GM19395 (cell line): ENCODE data around the gene SAMD1.

Experiments
- ATAC-seq: cut with Tn5 transposase; IDR thresholded peaks from one replicate; pipeline ENCODE4 v1.9.1; 2021; ENCODE audit warnings: mild to moderate bottlenecking, moderate library complexity; ENCODE audit not compliant: unreplicated experiment

SAMD1 gene

GRCh38 chr19:14090509-14091080 lies at the start of gene SAMD1:
Gene SAMD1 (minus strand): TSS chr19:14090751.
- ATAC-seq, result peak; percentile 27

- ATAC-seq, result no peak
Observed at GRCh38 chr19:14139944-14140343, 49.4 kb upstream of the SAMD1 start.

GRCh38 chr19:14138576-14139265 lies 48.2 kb upstream of the SAMD1 start:
- no peak for ATAC-seq

- ATAC-seq, result peak; percentile 81
Observed at GRCh38 chr19:14136509-14137281, 46.1 kb upstream of the SAMD1 start, which contains the start of gene ASF1B. Gene ASF1B (minus strand): TSS chr19:14136589. CDS start chr19:14136456, 133 bp downstream.

GRCh38 chr19:14135985-14136508 lies 45.5 kb upstream of the SAMD1 start:
- peak; percentile 2 for ATAC-seq

- ATAC-seq, result no peak
Observed at GRCh38 chr19:14135355-14135754, 44.8 kb upstream of the SAMD1 start.

GRCh38 chr19:14127929-14128509 lies 37.5 kb upstream of the SAMD1 start:
- no peak for ATAC-seq

GRCh38 chr19:14127176-14127575 lies 36.6 kb upstream of the SAMD1 start:
- ATAC-seq, result no peak

- ATAC-seq, result no peak
Observed at GRCh38 chr19:14122924-14123323, 32.4 kb upstream of the SAMD1 start.

GRCh38 chr19:14120497-14120780 lies 29.9 kb upstream of the SAMD1 start:
- no peak for ATAC-seq

GRCh38 chr19:14119644-14120496 lies 29.3 kb upstream of the SAMD1 start:
- no peak for ATAC-seq

GRCh38 chr19:14119146-14119545 lies 28.6 kb upstream of the SAMD1 start:
- ATAC-seq, result no peak

GRCh38 chr19:14118165-14119051 lies 27.9 kb upstream of the SAMD1 start:
- peak; percentile 6 for ATAC-seq

- ATAC-seq, result peak; percentile 87
Observed at GRCh38 chr19:14117668-14118164, 27.2 kb upstream of the SAMD1 start, which contains the start of gene PRKACA. Gene PRKACA (minus strand): TSS chr19:14117762. CDS start chr19:14117547, 215 bp downstream.

- ATAC-seq, result no peak
Observed at GRCh38 chr19:14116918-14117578, 26.5 kb upstream of the SAMD1 start.

- no peak for ATAC-seq
Observed at GRCh38 chr19:14116525-14116917, 26.0 kb upstream of the SAMD1 start.

GRCh38 chr19:14115756-14116155 lies 25.2 kb upstream of the SAMD1 start:
- ATAC-seq, result no peak

GRCh38 chr19:14114854-14115253 lies 24.3 kb upstream of the SAMD1 start:
- ATAC-seq, result no peak

- no peak for ATAC-seq
Observed at GRCh38 chr19:14114439-14114838, 23.9 kb upstream of the SAMD1 start.
